Ramos (cell line): ENCODE data around the gene LEKR1.

Experiments
- in situ Hi-C: fragments of 300-500 bp; cut with MboI; formaldehyde crosslinking; loops from one replicate; pipeline ENCODE4 v1.14.3; 2022; ENCODE audit warnings: low sequenced_read_pairs; ENCODE audit not compliant: unreplicated experiment

The LEKR1 gene

GRCh38 chr3:157069846-157070677, 243.9 kb downstream of the LEKR1 start:
- in situ Hi-C loops, result no loop called here

- in situ Hi-C loops, result no loop called here
Measured at GRCh38 chr3:157070678-157070999, 244.5 kb downstream of the LEKR1 start.

GRCh38 chr3:157071744-157072525, 245.8 kb downstream of the LEKR1 start:
- in situ Hi-C loops, result no loop called here

- in situ Hi-C loops, result no loop called here
Measured at GRCh38 chr3:157073810-157074209, 247.7 kb downstream of the LEKR1 start.

GRCh38 chr3:157074490-157074889, 248.3 kb downstream of the LEKR1 start:
- in situ Hi-C loops, result no loop called here

GRCh38 chr3:157074981-157075380, 248.8 kb downstream of the LEKR1 start:
- in situ Hi-C loops, result no loop called here

- in situ Hi-C loops, result no loop called here
Measured at GRCh38 chr3:157075693-157076420, 249.7 kb downstream of the LEKR1 start.

- in situ Hi-C loops, result no loop called here
Measured at GRCh38 chr3:157077565-157077991, 251.4 kb downstream of the LEKR1 start.

- in situ Hi-C loops, result no loop called here
Measured at GRCh38 chr3:157078131-157078810, 252.1 kb downstream of the LEKR1 start.

GRCh38 chr3:157078811-157079185, 252.6 kb downstream of the LEKR1 start:
- in situ Hi-C loops, result no loop called here

- in situ Hi-C loops, result loop anchor here (5.0 to 10.0 kb wide), 5 partner anchors 55 to 915 kb away; partner anchors contain the start of gene SSR3
Measured at GRCh38 chr3:157079676-157080369, 253.7 kb downstream of the LEKR1 start.

- in situ Hi-C loops, result loop anchor here (5.0 to 10.0 kb wide), 5 partner anchors 53 to 917 kb away; partner anchors contain the start of gene SSR3
Measured at GRCh38 chr3:157081626-157082210, 255.6 kb downstream of the LEKR1 start.

GRCh38 chr3:157082305-157082982, 256.3 kb downstream of the LEKR1 start:
- in situ Hi-C loops, result loop anchor here (5.0 to 10.0 kb wide), 5 partner anchors 52 to 918 kb away; partner anchors contain the start of gene SSR3

- in situ Hi-C loops, result loop anchor here (5.0 to 10.0 kb wide), 5 partner anchors 51 to 919 kb away; partner anchors contain the start of gene SSR3
Measured at GRCh38 chr3:157083824-157084223, 257.7 kb downstream of the LEKR1 start.

- in situ Hi-C loops, result loop anchor here (10.0 kb wide), 4 partner anchors 49 to 921 kb away; partner anchors contain the start of gene SSR3
Measured at GRCh38 chr3:157086060-157086750, 260.1 kb downstream of the LEKR1 start.

- in situ Hi-C loops, result loop anchor here (10.0 kb wide), 4 partner anchors 48 to 922 kb away; partner anchors contain the start of gene SSR3
Measured at GRCh38 chr3:157086775-157087174, 260.6 kb downstream of the LEKR1 start.

- in situ Hi-C loops, result loop anchor here (10.0 kb wide), 4 partner anchors 47 to 923 kb away; partner anchors contain the start of gene SSR3
Measured at GRCh38 chr3:157087373-157087772, 261.2 kb downstream of the LEKR1 start.
